Right atrium auricular region (tissue), 2 donors: Measurements from ENCODE around the gene KIF18B. TPM values are rescaled to one million over a fixed set of nuclear protein-coding genes. Genes with fewer than 3 reads are reported as not detected.

Source experiments
- DNase-seq: peaks from one replicate; pipeline ENCODE4 v3.0.0-alpha.2; 2019; ENCODE audit warnings: low spot score
- H3K27ac ChIP-seq, 2 donors: fragments of 200-600 bp; sonication (generic); 1 replicate in 1 of 2; 2 replicates in 1 of 2; pipeline ENCODE4 v1.5.1; 2016 to 2019
- H3K27me3 ChIP-seq, 2 donors: fragments of 200-600 bp; sonication (generic); one replicate each; pipeline versions ENCODE4 v1.5.1 to v1.6.0; 2017 to 2019
- H3K36me3 ChIP-seq: fragments of 200-600 bp; sonication (generic); one replicate; pipeline ENCODE4 v1.5.1; 2016
- H3K4me1 ChIP-seq, 2 donors: fragments of 200-600 bp; sonication (generic); one replicate each; pipeline versions ENCODE4 v1.5.1 to v1.6.0; 2017 to 2019
- H3K4me3 ChIP-seq, 2 donors: fragments of 200-600 bp; sonication (generic); 1 replicate in 1 of 2; 2 replicates in 1 of 2; pipeline ENCODE4 v1.5.1; 2017 to 2019; ENCODE audit warnings: mild to moderate bottlenecking in 1 of 2, moderate library complexity in 1 of 2
- H3K9me3 ChIP-seq, 2 donors: fragments of 200-600 bp; sonication (generic); one replicate each; pipeline ENCODE4 v1.5.1; 2019
- total RNA-seq, 2 donors: library from RNA; depleted of rRNA; stranded (reverse); fragments of >200 nt; gene quantifications; one replicate each; pipeline ENCODE4 v1.1.0, GENCODE V29; 2016
- TF ChIP-seq, protein P1 (sequence below), 2 donors: fragments of 200-600 bp; sonication (generic); IDR thresholded peaks; one replicate each; pipeline ENCODE4 v1.5.1; 2019; ENCODE audit warnings: antibody characterized with exemption in 2 of 2

KIF18B gene
- total RNA-seq, result under 1 TPM; 0.12 to 0.44 TPM

DNA sequence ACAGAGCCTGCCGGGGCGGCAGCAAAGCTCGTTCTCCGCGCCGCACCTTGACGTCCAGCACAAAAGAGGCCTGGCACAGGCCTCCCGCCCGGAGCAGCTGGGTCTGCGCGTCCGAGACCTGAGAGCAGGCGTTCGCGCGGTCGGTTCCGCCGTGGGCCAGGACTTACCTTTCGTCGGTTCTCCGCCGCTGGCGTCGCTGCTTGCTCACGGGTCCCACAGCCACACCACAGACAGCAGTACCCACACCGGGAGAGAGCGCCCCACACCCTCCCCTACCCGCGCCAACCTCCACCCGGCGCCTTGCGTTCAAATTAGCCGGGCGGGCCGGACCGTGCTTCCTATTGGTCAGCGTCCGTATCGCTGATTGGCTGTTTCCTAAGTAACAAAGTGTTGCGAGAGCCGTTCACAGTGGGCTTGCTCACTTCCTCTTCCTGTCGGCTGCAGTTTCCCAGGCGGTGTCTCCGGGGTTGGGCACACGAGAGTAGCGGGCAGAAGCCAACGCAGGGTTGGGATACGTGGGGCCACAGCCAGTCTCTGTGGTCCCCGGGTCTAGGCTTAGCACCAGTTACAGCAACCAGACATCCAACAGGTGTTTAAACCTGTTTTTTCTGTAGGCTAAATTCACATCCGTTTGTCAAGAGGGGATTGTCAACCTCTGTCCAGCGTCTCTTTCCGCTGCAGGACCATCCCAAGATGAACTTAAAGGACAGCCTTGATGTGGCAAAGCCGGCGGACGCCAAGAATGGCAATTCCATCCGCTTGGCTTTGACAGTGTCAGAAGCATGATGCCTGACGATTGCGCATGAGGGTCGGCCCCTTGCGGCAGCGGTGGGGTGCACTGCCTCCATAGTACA is at the start of gene KIF18B:
Gene KIF18B, minus strand, starts transcription at position 313 of the 854 bp plus-strand sequence. CDS start 11,429 bp downstream, outside the sequence.
- peak within 1 kb of the TSS; percentile 46 to 73 for H3K27ac ChIP-seq

DNA sequence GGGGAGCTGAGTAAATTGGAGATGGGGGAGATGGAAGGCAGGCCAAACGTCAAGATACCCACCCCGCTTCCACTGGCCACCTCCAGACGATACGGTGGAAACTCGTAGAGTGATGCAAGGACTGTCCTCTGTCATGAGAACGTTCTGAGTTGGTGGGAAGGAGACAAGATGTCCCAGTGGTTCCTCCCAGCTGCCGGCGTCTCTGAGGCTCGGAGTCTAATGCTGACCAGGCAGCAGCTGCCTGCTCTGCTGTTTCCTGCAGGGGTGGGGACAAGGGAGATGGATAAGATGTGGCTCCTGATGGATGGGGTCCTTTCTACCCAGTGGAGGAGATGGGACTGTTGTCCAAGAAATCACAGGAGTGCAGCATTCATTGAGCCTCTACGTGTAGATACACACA is 48.7 kb upstream of the KIF18B start:
- Histone ChIP-seq H3K27ac (no peak overlapping the region), H3K4me3 (no peak overlapping the region), H3K27me3 (no peaks in the 10 kb centered on the region), H3K9me3 (peaks cover 0 to 7% of the 10 kb centered on the region in 2 donors), H3K36me3 (no peaks in the 10 kb centered on the region), H3K4me1 (no peaks in the 10 kb centered on the region)
- no peak for DNase-seq
- TF ChIP-seq, protein P1, sequence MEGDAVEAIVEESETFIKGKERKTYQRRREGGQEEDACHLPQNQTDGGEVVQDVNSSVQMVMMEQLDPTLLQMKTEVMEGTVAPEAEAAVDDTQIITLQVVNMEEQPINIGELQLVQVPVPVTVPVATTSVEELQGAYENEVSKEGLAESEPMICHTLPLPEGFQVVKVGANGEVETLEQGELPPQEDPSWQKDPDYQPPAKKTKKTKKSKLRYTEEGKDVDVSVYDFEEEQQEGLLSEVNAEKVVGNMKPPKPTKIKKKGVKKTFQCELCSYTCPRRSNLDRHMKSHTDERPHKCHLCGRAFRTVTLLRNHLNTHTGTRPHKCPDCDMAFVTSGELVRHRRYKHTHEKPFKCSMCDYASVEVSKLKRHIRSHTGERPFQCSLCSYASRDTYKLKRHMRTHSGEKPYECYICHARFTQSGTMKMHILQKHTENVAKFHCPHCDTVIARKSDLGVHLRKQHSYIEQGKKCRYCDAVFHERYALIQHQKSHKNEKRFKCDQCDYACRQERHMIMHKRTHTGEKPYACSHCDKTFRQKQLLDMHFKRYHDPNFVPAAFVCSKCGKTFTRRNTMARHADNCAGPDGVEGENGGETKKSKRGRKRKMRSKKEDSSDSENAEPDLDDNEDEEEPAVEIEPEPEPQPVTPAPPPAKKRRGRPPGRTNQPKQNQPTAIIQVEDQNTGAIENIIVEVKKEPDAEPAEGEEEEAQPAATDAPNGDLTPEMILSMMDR (IDR thresholded peaks at IDR 0.05), result no peak

More for the DNA sequence above, at the start of gene KIF18B:
- Histone ChIP-seq H3K4me3 (peak within 1 kb of the TSS; percentile 31 to 56), H3K9me3 (no peaks in the 10 kb centered on the region), H3K27me3 (no peaks in the 10 kb centered on the region), H3K4me1 (peaks cover 0 to 10% of the 10 kb centered on the region in 2 donors), H3K36me3 (no peaks in the 10 kb centered on the region)
- peak; percentile 92 for DNase-seq
- TF ChIP-seq, protein P1 (IDR thresholded peaks at IDR 0.05), result peak in 1 of 2 donors; percentile 9

DNA sequence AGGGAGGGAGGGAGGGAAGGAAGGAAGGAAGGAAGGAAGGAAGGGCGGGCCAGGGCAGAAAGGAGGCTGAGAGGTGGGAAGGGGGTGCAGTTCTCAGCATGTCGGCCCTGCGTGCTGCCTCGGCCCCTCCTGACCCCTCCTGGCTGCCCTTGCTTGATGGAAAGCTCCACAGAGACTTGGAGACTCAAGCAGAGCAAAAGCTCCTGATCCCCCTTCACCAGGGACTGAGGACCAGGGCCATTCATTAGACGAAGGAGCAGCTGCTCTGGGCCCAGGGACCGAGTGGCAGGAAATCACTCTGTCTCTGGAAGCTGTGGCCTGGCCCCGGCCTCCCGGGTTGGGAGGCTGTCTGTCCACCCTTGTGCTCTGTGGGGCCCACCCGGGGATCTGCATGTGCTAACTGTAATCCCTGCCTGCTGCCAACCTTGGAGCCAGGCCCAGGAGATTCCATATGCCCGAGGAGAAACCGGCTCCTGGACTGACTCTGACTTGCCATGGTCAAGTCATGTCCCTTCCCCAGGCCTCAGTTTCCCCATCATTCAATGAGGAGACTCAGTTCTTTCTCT is 47.9 kb upstream of the KIF18B start:
- H3K4me3 ChIP-seq, result no peak overlapping the region
- DNase-seq, result no peak
- H3K4me1 ChIP-seq, result no peaks in the 10 kb centered on the region
- H3K27me3 ChIP-seq, result no peaks in the 10 kb centered on the region
- no peaks in the 10 kb centered on the region for H3K36me3 ChIP-seq
- peaks cover 0 to 7% of the 10 kb centered on the region in 2 donors for H3K9me3 ChIP-seq
- H3K27ac ChIP-seq, result no peak overlapping the region
- TF ChIP-seq, protein P1 (IDR thresholded peaks at IDR 0.05), result no peak

DNA sequence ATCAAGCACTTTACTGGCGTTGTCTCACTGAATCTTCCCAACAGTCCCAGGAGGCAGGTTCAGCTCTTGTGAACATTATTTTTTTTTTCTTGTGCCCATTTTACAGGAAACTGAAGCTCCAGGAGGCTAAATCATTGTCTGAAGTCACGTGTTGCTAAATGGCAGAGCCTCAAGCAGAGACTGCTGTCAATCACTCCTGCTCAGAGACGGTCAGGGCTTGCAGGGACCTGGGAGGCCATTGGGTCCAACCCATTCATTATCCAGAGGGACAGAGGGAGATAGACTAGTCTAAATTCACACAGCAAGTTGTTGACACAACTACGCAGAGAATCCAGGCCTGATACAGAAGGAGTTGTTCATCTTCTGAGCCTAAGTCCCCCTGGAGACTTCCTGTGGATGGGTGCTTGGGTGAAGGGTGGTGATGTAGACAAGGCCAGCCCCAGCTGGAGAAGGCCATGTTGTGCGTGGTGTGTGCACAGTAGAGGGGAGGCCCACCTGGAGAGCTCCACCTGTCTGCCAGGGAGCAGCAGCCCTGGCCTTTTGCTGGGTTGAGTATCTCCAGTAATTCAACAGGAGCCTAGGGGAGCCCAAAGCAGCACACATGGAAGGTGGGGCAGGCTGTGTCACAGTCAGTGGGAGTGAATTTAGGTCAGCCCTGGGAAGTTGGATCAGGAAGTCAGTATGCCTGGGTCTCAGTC is 44.8 kb upstream of the KIF18B start:
- Histone ChIP-seq H3K9me3 (no peaks in the 10 kb centered on the region), H3K4me3 (no peak overlapping the region), H3K4me1 (no peaks in the 10 kb centered on the region), H3K27ac (no peak overlapping the region), H3K27me3 (no peaks in the 10 kb centered on the region), H3K36me3 (no peaks in the 10 kb centered on the region)
- TF ChIP-seq, protein P1 (IDR thresholded peaks at IDR 0.05), result no peak
- DNase-seq, result no peak

DNA sequence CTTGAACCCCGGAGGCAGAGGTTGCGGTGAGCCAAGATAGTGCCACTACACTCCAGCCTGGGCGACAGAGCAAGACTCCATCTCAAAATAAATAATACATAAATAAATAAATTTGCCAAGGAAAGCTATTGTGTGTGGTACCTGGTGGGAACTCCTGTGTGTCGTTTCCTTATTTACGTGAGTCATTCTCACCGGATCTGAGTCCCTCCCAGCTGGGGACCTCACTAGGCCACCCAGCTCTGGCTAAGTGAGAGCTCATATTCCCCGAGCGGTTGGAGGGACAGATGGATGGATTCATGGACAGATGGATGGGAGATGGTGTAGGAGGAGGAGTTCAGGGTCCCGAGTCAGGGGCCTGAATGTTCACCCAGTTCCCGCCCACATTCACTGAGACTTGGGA is 43.4 kb upstream of the KIF18B start:
- Histone ChIP-seq H3K27me3 (no peaks in the 10 kb centered on the region), H3K9me3 (no peaks in the 10 kb centered on the region), H3K4me3 (no peak overlapping the region), H3K36me3 (no peaks in the 10 kb centered on the region), H3K27ac (no peak overlapping the region), H3K4me1 (no peaks in the 10 kb centered on the region)
- TF ChIP-seq, protein P1 (IDR thresholded peaks at IDR 0.05), result no peak
- DNase-seq, result no peak
